Neuronal stem cell (in vitro differentiated cells): ENCODE measurements around the gene GPR108.

Experiments used
- DNase-seq: peaks from one replicate; pipeline ENCODE4 v3.0.0-alpha.2; 2013; ENCODE audit warnings: low spot score
- H2AFZ ChIP-seq: one replicate; pipeline ENCODE4 v1.6.1; 2013; ENCODE audit warnings: mild to moderate bottlenecking, low read length, inconsistent platforms
- H2AK5ac ChIP-seq: 2 replicates; pipeline ENCODE4 v1.6.1; 2013; ENCODE audit warnings: low read depth, mild to moderate bottlenecking, inconsistent platforms, low read length, moderate library complexity, mixed read lengths
- H2BK120ac ChIP-seq: 2 replicates; pipeline ENCODE4 v1.6.1; 2013; ENCODE audit warnings: low read depth, mild to moderate bottlenecking, inconsistent platforms, low read length, moderate library complexity, mixed read lengths
- H2BK12ac ChIP-seq: one replicate; pipeline ENCODE4 v1.6.1; 2013; ENCODE audit warnings: low read length, inconsistent platforms
- H2BK15ac ChIP-seq: 2 replicates; pipeline ENCODE4 v1.6.1; 2013; ENCODE audit warnings: mild to moderate bottlenecking, low read length, inconsistent platforms, mixed read lengths
- H2BK5ac ChIP-seq: one replicate; pipeline ENCODE4 v1.6.1; 2013; ENCODE audit warnings: inconsistent platforms, mild to moderate bottlenecking, low read length, moderate library complexity
- H3K14ac ChIP-seq: one replicate; pipeline ENCODE4 v1.6.1; 2013; ENCODE audit warnings: low read length, inconsistent platforms
- H3K18ac ChIP-seq: 2 replicates; pipeline ENCODE4 v1.6.1; 2013; ENCODE audit warnings: low read length, inconsistent platforms
- H3K23ac ChIP-seq: 2 replicates; pipeline ENCODE4 v1.6.1; 2013; ENCODE audit warnings: low read depth, mild to moderate bottlenecking, mixed read lengths, low read length, inconsistent platforms; ENCODE audit not compliant: poor library complexity
- H3K27ac ChIP-seq: replicated peaks from 3 replicates; pipeline ENCODE4 v1.5.1; 2013; ENCODE audit warnings: low read length, inconsistent platforms
- H3K27me3 ChIP-seq, 3 experiments: 2 replicates each; pipeline ENCODE4 v1.6.1; 2013; ENCODE audit warnings: low read length in 3 of 3, mild to moderate bottlenecking in 2 of 3, inconsistent platforms in 1 of 3, low read depth in 1 of 3, mixed read lengths in 1 of 3, moderate library complexity in 1 of 3; ENCODE audit not compliant: control insufficient read depth in 3 of 3, insufficient read depth in 3 of 3
- H3K36me3 ChIP-seq, 2 donors: replicated peaks in 1 of 2; 2 replicates each; pipeline ENCODE4 v1.6.1; 2013; ENCODE audit warnings: low read length in 2 of 2; ENCODE audit not compliant: control insufficient read depth in 2 of 2, insufficient read depth in 2 of 2
- H3K4ac ChIP-seq: 2 replicates; pipeline ENCODE4 v1.6.1; 2013; ENCODE audit warnings: inconsistent platforms, mild to moderate bottlenecking, low read length, moderate library complexity
- H3K4me1 ChIP-seq, 2 donors: 1 replicate in 1 of 2; 2 replicates in 1 of 2; pipeline ENCODE4 v1.6.1; 2013; ENCODE audit warnings: low read length in 2 of 2, low read depth in 1 of 2; ENCODE audit not compliant: control insufficient read depth in 2 of 2, insufficient read depth in 1 of 2
- H3K4me2 ChIP-seq: one replicate; pipeline ENCODE4 v1.6.1; 2013; ENCODE audit warnings: mild to moderate bottlenecking, low read length, inconsistent platforms; ENCODE audit not compliant: insufficient read depth, poor library complexity, severe bottlenecking
- H3K4me3 ChIP-seq, 2 donors: 2 replicates each; pipeline ENCODE4 v1.5.1; 2013; ENCODE audit warnings: low read length in 2 of 2, mild to moderate bottlenecking in 2 of 2, inconsistent platforms in 1 of 2, moderate library complexity in 1 of 2
- H3K79me1 ChIP-seq: one replicate; pipeline ENCODE4 v1.6.1; 2013; ENCODE audit warnings: low read depth, mild to moderate bottlenecking, inconsistent platforms, low read length, moderate library complexity
- H3K9ac ChIP-seq: one replicate; pipeline ENCODE4 v1.6.1; 2013; ENCODE audit warnings: mild to moderate bottlenecking, low read depth, low read length, inconsistent platforms; ENCODE audit not compliant: poor library complexity
- H3K9me3 ChIP-seq, 2 donors: replicated peaks in 1 of 2; 2 replicates each; pipeline versions ENCODE3 to v1.6.1; 2013; ENCODE audit warnings: low read length in 2 of 2, mild to moderate bottlenecking in 2 of 2, inconsistent platforms in 1 of 2, low read depth in 1 of 2, mixed read lengths in 1 of 2, moderate library complexity in 1 of 2; ENCODE audit not compliant: control insufficient read depth in 2 of 2, insufficient read depth in 1 of 2
- H4K8ac ChIP-seq: one replicate; pipeline ENCODE4 v1.6.1; 2013; ENCODE audit warnings: low read depth, mild to moderate bottlenecking, inconsistent platforms, low read length, moderate library complexity
- H4K91ac ChIP-seq: one replicate; pipeline ENCODE4 v1.6.1; 2013; ENCODE audit warnings: low read length, low read depth, mild to moderate bottlenecking, inconsistent platforms; ENCODE audit not compliant: poor library complexity
- WGBS, 2 donors: extraction: QIAGEN DNeasy Blood & Tissue Kit; methylation state at CpG; one replicate each; pipeline ENCODE4 v1.1.7; 2013; ENCODE audit warnings: missing lambda C conversion rate in 2 of 2, mixed read lengths in 1 of 2; ENCODE audit not compliant: insufficient read length in 2 of 2, insufficient replicate concordance in 1 of 2; ENCODE audit errors: extremely low coverage in 2 of 2; 5-methylcytosine and 5-hydroxymethylcytosine counted together

The GPR108 gene

DNA sequence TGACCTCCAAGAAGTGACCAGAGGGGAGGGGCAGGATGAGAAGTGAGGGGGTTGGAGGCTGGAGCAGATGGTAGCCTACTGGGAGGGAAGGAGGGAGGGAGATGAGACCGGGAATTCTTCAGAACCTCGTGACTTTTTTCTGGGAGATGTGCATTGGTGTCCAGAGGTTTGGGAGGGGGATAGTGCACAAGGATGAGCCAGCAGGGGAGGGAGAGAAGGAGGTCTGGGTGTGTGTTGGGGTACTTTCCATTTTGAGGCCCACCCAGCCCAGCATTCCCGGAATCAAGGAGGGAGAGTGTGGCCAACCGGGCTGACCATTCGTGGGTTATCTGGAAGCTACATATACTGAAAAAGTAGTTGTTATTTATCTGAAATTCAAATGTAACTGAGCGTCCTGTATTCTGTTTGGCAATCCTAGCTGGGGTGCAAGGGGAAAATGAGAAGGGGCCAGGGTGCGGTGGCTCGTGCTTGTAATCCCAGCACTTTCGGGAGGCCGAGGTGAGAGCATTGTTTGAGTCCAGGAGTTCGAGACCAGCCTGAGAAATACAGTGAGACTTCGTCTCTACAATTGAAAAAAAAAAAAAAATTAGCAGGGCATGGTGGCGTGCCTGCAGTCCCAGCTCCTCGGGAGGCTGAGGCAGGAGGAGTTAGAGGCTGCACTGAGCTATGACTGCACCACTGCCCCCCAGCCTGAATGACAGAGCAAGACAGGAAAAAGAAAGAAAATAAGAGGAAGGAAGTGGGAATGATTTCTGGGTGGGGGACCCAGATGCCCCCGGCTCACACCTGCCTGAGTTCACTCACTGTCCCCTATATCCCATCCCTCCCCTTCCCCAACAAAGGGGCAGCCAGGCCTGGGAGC, 12.5 kb downstream of the GPR108 start:
- no peaks in the 10 kb centered on the region for H3K27me3 ChIP-seq
- H3K9me3 ChIP-seq = peaks cover 0 to 4% of the 10 kb centered on the region in 2 donors
- no peak overlapping the region for H3K4me3 ChIP-seq
- H3K79me1 ChIP-seq = peaks cover 2% of the 10 kb centered on the region
- H2AFZ ChIP-seq = no peak overlapping the region
- H3K4me2 ChIP-seq = no peak overlapping the region
- no peak for DNase-seq
- H2AK5ac ChIP-seq = peak overlapping the region; percentile 50
- H3K27ac ChIP-seq = no peak overlapping the region
- H2BK12ac ChIP-seq = no peak overlapping the region
- no peak overlapping the region for H2BK120ac ChIP-seq
- no CpG with 5 or more reads among the region's 15 CpGs for WGBS, 2 donors
- H3K18ac ChIP-seq = no peak overlapping the region
- no peak overlapping the region for H3K23ac ChIP-seq
- no peak overlapping the region for H4K91ac ChIP-seq
- H3K9ac ChIP-seq = no peak overlapping the region
- no peaks in the 10 kb centered on the region for H3K36me3 ChIP-seq
- no peaks in the 10 kb centered on the region for H3K4me1 ChIP-seq
- no peak overlapping the region for H4K8ac ChIP-seq
- no peak overlapping the region for H2BK5ac ChIP-seq
- H3K14ac ChIP-seq = no peak overlapping the region
- no peak overlapping the region for H2BK15ac ChIP-seq
- no peak overlapping the region for H3K4ac ChIP-seq

GRCh38 chr19:6723738-6724137, 13.6 kb downstream of the GPR108 start:
- no peaks in the 10 kb centered on the region for H3K27me3 ChIP-seq
- no peak overlapping the region for H2AFZ ChIP-seq
- no peak overlapping the region for H2BK12ac ChIP-seq
- no peak overlapping the region for H2BK5ac ChIP-seq
- no peak overlapping the region for H4K91ac ChIP-seq
- peaks cover 0 to 4% of the 10 kb centered on the region in 2 donors for H3K9me3 ChIP-seq
- H3K4me1 ChIP-seq = no peaks in the 10 kb centered on the region
- H3K79me1 ChIP-seq = peaks cover 2% of the 10 kb centered on the region
- no peak overlapping the region for H3K14ac ChIP-seq
- H2BK15ac ChIP-seq = no peak overlapping the region
- no peak for DNase-seq
- H3K4me3 ChIP-seq = no peak overlapping the region
- no peak overlapping the region for H4K8ac ChIP-seq
- no peak overlapping the region for H2BK120ac ChIP-seq
- no peaks in the 10 kb centered on the region for H3K36me3 ChIP-seq
- H3K27ac ChIP-seq = no peak overlapping the region
- WGBS, 2 donors = no CpG with 5 or more reads among the region's 5 CpGs
- H3K9ac ChIP-seq = no peak overlapping the region
- H3K4ac ChIP-seq = no peak overlapping the region
- no peak overlapping the region for H3K18ac ChIP-seq
- H2AK5ac ChIP-seq = no peak overlapping the region
- H3K23ac ChIP-seq = no peak overlapping the region
- no peak overlapping the region for H3K4me2 ChIP-seq

- Histone ChIP-seq H2AFZ (peak overlapping the region; percentile 64), H2BK120ac (no peak overlapping the region), H3K36me3 (no peaks in the 10 kb centered on the region), H3K4me3 (no peak overlapping the region), H3K9me3 (peaks cover 0 to 4% of the 10 kb centered on the region in 2 donors), H3K23ac (no peak overlapping the region), H3K18ac (no peak overlapping the region), H4K91ac (no peak overlapping the region), H3K4me2 (no peak overlapping the region), H3K4ac (no peak overlapping the region), H3K79me1 (peaks cover 2% of the 10 kb centered on the region), H3K27me3 (no peaks in the 10 kb centered on the region), H3K14ac (no peak overlapping the region), H2BK5ac (no peak overlapping the region), H2BK15ac (no peak overlapping the region), H3K9ac (no peak overlapping the region), H4K8ac (no peak overlapping the region), H2AK5ac (no peak overlapping the region), H3K27ac (no peak overlapping the region), H2BK12ac (no peak overlapping the region), H3K4me1 (no peaks in the 10 kb centered on the region)
- no CpG with 5 or more reads among the region's 13 CpGs for WGBS, 2 donors
- DNase-seq = no peak
Measured at GRCh38 chr19:6723108-6723618, 14.2 kb downstream of the GPR108 start.

- WGBS, 2 donors = no CpG with 5 or more reads among the region's 5 CpGs
Measured at GRCh38 chr19:6721773-6722172, 15.6 kb downstream of the GPR108 start.

More at GRCh38 chr19:6721773-6722172, 15.6 kb downstream of the GPR108 start:
- no peak overlapping the region for H2AFZ ChIP-seq
- no peak overlapping the region for H3K9ac ChIP-seq
- H2BK5ac ChIP-seq = no peak overlapping the region
- H3K4me3 ChIP-seq = no peak overlapping the region
- no peak overlapping the region for H3K4me2 ChIP-seq
- H3K27me3 ChIP-seq = peaks cover 0 to 5% (median 0%) of the 10 kb centered on the region in 3 experiments
- H3K4ac ChIP-seq = no peak overlapping the region
- H3K79me1 ChIP-seq = peaks cover 3% of the 10 kb centered on the region
- no peak overlapping the region for H2BK12ac ChIP-seq
- H4K91ac ChIP-seq = no peak overlapping the region
- no peak overlapping the region for H2AK5ac ChIP-seq
- no peak overlapping the region for H2BK120ac ChIP-seq
- H3K14ac ChIP-seq = no peak overlapping the region
- no peak overlapping the region for H3K27ac ChIP-seq
- no peak overlapping the region for H2BK15ac ChIP-seq
- no peak overlapping the region for H4K8ac ChIP-seq
- H3K4me1 ChIP-seq = no peaks in the 10 kb centered on the region
- no peak overlapping the region for H3K18ac ChIP-seq
- H3K23ac ChIP-seq = no peak overlapping the region
- H3K36me3 ChIP-seq = no peaks in the 10 kb centered on the region
- H3K9me3 ChIP-seq = peaks cover 0 to 5% of the 10 kb centered on the region in 2 donors
- no peak for DNase-seq
